ENCODE measurements around the gene PI4KA.

DNA sequence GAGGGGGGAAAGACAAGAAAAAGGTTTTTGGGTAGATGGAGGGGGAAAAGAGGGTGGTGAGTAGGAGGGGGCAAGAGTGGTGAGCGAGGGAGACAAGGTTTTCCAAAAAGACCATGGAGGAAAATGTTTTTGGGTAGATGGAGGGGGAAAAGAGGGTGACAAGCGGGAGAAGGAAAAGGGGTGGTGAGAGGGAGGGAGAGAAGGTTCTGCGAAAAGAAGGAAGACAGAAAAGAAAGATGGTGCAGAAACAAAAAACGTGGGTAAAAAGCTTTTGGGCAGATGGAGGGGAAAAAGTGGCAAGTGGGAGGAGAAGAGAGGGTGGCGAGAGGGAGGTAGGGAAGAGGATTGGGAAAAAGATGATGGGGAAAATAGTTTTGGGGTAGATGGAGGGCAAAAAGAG, 200.6 kb downstream of the PI4KA start:
- no peak for TF ChIP-seq YY1 (IDR thresholded peaks at IDR 0.05; ENCODE audit: low read depth)
- TF ChIP-seq MXI1 (IDR thresholded peaks at IDR 0.05; ENCODE audit: low read depth, low read length), result no peak
- TF ChIP-seq, protein P1, sequence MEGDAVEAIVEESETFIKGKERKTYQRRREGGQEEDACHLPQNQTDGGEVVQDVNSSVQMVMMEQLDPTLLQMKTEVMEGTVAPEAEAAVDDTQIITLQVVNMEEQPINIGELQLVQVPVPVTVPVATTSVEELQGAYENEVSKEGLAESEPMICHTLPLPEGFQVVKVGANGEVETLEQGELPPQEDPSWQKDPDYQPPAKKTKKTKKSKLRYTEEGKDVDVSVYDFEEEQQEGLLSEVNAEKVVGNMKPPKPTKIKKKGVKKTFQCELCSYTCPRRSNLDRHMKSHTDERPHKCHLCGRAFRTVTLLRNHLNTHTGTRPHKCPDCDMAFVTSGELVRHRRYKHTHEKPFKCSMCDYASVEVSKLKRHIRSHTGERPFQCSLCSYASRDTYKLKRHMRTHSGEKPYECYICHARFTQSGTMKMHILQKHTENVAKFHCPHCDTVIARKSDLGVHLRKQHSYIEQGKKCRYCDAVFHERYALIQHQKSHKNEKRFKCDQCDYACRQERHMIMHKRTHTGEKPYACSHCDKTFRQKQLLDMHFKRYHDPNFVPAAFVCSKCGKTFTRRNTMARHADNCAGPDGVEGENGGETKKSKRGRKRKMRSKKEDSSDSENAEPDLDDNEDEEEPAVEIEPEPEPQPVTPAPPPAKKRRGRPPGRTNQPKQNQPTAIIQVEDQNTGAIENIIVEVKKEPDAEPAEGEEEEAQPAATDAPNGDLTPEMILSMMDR (IDR thresholded peaks at IDR 0.05), result no peak
- TF ChIP-seq EP300 (IDR thresholded peaks at IDR 0.05; ENCODE audit: borderline replicate concordance in 1 of 2, low read depth in 1 of 2, low read length in 1 of 2), result no peak
- TF ChIP-seq ELF1 (IDR thresholded peaks at IDR 0.05), result no peak
- TF ChIP-seq GATA2 (CRISPR knock-in tag; IDR thresholded peaks at IDR 0.05), result no peak
- TF ChIP-seq, protein P2, sequence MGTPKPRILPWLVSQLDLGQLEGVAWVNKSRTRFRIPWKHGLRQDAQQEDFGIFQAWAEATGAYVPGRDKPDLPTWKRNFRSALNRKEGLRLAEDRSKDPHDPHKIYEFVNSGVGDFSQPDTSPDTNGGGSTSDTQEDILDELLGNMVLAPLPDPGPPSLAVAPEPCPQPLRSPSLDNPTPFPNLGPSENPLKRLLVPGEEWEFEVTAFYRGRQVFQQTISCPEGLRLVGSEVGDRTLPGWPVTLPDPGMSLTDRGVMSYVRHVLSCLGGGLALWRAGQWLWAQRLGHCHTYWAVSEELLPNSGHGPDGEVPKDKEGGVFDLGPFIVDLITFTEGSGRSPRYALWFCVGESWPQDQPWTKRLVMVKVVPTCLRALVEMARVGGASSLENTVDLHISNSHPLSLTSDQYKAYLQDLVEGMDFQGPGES (IDR thresholded peaks at IDR 0.05; ENCODE audit: low read depth, low read length), result no peak
- no peak for TF ChIP-seq EZH2phosphoT487 (IDR thresholded peaks at IDR 0.05; ENCODE audit: borderline replicate concordance, low read depth)

Data from SK-N-SH (cell line).